NAMALWA (cell line): ENCODE data around the gene SMURF1.

Source experiments
- DNase-seq: peaks from one replicate; pipeline ENCODE4 v3.0.0-alpha.2; 2015; ENCODE audit warnings: low spot score

Gene SMURF1

DNA sequence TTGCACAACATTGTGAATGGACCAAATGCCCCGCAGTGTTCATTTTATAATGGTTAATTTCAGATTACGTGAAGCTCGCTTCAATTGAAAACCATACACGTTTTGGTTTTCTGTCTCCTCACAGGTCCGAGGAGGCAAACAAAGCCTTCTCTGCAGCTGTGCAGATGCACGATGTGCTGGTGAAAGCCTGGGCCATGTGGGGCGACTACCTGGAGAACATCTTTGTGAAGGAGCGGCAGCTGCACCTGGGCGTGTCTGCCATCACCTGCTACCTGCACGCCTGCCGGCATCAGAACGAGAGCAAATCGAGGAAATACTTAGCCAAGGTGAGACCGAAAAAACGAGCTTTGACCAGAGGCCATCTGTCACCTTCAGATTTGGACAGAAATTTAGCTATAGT is 155.3 kb downstream of the SMURF1 start:
- no peak for DNase-seq

DNA sequence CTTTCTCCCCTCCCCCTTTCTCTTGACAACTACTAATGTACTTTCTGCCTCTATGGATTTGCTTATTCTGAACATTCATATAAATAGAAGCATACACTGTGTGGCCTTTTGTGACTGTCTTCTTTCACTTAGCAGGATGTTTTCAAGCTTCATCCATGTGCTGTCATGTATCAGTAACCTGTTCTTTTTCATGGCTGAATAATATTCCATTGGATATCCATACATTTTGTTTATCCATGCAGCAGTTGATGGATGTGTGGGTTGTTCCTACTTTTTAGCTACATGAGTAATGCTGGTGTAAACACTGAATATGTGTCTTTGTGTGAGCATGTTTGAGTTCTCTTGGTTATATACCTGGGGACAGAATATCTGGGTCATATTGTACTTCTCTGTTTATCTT is 158.0 kb downstream of the SMURF1 start:
- DNase-seq: no peak

DNA sequence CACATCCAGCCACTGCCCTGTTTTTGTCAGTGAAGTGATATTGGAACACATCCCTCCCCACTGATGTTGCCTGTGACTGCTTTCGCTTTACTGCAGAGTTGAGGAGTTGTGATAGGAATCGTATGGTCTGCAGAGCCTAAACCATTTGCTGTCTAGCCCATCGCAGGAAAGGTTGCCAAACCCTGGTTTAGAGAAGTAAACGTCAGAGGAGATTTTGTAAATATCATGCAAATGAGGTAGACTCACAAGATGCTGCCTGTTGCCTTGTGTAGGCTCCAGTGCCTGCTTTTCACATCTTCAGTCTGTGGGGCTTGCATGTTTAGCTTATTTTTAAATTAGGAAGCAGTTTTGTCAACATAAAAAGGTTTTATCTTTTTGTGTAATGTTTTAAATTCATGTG is 158.5 kb downstream of the SMURF1 start:
- peak; percentile 46 for DNase-seq

DNA sequence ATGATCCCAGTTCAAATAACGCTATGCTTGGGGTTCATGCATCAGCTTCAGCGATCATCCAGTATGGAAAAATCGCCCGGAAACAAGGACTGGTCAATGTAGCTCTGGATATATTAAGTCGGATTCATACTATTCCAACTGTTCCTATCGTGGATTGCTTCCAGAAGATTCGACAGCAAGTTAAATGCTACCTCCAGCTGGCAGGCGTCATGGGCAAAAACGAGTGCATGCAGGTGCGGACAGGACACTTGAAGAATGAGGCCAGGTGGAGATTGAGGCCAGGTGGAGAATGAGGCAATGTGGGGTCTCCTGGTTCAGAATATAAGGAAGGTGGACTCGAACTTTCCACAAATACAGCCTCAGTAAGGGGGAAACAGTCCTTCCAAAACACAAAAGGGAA is 159.8 kb downstream of the SMURF1 start:
- no peak for DNase-seq

DNA sequence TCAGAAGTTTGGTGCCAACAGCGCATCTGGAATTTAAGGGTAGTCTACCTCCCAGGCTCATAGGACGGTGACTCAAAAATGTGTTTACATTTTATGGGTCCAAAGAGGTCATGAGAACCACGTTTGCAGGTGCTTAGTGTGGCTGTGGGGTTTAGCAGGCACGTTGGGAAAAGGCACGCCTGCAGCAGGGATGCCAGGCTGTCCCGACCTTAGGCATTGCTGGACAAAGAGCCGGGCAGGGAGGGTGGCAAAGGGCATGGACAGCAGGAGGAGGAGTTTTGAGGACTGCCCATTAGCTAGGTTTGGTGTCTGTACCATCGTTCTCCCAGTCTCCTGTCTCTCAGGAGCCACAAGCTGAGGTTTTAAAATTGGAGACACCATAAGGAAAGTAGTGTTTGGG is 161.2 kb downstream of the SMURF1 start:
- DNase-seq: no peak

DNA sequence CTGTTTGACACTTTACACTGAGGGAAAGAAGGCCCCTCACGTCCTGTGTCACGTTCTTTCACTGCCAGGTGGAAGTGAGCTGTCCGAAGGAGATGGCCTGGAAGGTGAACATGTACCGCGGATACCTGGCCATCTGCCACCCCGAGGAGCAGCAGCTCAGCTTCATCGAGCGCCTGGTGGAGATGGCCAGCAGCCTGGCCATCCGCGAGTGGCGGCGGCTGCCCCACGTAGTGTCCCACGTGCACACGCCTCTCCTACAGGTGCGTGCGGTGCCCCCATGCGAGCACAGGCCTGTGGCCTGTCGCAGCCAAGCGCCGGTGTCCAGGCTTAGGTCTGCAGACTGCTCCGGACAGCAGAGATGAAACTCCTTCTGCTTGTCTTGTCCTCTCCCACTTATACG is 162.2 kb downstream of the SMURF1 start:
- DNase-seq: no peak

DNA sequence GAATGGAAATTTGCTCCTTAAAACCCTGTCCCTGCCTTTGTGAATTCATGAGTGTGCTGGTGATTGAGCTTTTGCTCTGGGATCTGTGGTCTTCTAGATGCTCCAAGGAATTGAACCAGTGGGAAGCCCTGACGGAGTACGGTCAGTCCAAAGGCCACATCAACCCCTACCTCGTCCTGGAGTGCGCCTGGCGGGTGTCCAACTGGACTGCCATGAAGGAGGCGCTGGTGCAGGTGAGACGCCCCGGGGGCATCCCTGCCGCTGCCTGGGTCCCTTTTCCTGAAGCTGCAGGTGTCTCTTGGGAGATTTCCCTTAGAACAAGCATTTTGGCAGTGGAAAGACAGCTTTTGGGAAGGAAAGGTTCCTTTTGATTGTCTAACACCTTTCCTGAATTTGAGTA is 165.2 kb downstream of the SMURF1 start:
- DNase-seq: no peak
